ENCODE results near the gene UBE3B. TPM values are rescaled to one million over a fixed set of nuclear protein-coding genes. Genes with fewer than 3 reads are reported as not detected.

The UBE3B gene
- total RNA-seq, 1 experiment from 2014 or later = 38.6 TPM

DNA sequence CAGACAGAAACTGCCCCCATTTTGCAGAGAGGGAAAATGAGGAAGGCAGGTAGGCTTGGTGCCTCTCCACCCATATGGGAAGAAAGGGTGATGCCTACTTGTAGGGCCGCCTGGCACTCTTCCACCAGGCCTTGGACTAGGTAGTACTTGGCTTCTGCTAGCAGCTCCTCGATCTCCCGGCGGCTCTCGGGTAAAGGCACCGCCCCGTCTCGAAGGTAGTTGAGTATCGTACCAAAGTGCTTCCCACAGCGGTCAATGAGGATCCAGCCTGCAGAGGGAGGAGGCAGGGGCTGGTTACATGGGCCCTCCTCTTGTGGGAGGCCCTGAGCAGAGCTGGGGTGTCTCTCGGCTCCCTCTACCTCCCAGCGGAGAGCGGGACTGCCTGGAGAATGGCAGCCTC is 16.9 kb upstream of the UBE3B start:
- TF ChIP-seq, protein P1, sequence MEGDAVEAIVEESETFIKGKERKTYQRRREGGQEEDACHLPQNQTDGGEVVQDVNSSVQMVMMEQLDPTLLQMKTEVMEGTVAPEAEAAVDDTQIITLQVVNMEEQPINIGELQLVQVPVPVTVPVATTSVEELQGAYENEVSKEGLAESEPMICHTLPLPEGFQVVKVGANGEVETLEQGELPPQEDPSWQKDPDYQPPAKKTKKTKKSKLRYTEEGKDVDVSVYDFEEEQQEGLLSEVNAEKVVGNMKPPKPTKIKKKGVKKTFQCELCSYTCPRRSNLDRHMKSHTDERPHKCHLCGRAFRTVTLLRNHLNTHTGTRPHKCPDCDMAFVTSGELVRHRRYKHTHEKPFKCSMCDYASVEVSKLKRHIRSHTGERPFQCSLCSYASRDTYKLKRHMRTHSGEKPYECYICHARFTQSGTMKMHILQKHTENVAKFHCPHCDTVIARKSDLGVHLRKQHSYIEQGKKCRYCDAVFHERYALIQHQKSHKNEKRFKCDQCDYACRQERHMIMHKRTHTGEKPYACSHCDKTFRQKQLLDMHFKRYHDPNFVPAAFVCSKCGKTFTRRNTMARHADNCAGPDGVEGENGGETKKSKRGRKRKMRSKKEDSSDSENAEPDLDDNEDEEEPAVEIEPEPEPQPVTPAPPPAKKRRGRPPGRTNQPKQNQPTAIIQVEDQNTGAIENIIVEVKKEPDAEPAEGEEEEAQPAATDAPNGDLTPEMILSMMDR (IDR thresholded peaks at IDR 0.05; ENCODE audit: unreplicated experiment) = no peak
- Mint-ChIP-seq H3K4me1 (ENCODE audit: insufficient read depth, unreplicated experiment) (peaks cover 59% of the 10 kb centered on the region), H3K9me3 (ENCODE audit: unreplicated experiment) (no peaks in the 10 kb centered on the region), H3K4me3 (ENCODE audit: unreplicated experiment) (no peak overlapping the region), H3K27me3 (ENCODE audit: insufficient read depth, unreplicated experiment) (no peaks in the 10 kb centered on the region), H3K36me3 (ENCODE audit: insufficient read depth, unreplicated experiment) (peaks cover 63% of the 10 kb centered on the region), H3K27ac (ENCODE audit: low read depth, unreplicated experiment) (peak overlapping the region; percentile 97)
- no peak for DNase-seq (ENCODE audit: unreplicated experiment)
- no TSS peak for BruUV-seq (replicated peaks)
- POLR2A ChIA-PET = interaction anchor here (6.0 kb wide), 1 partner anchor 15 kb away, joined by 130 read pairs; the partner anchor contains the start of genes KCTD10 and UBE3B
- intact Hi-C loops (cut with micrococcal nuclease) = no loop called here
- CTCF ChIA-PET = interaction anchor here (2.3 kb wide), 1 partner anchor 28 kb away, joined by 8 read pairs; no protein-coding TSS in a partner anchor

- CTCF ChIA-PET = interaction anchor here (0.6 to 2.3 kb wide), 5 partner anchors 10 to 135 kb away, joined by 3 to 8 read pairs (median 3); partner anchors contain the start of gene KCTD10
- intact Hi-C loops (cut with micrococcal nuclease) = no loop called here
- POLR2A ChIA-PET = interaction anchor here (0.5 to 6.0 kb wide), 9 partner anchors 12 to 1777 kb away, joined by 3 to 130 read pairs (median 4); partner anchors contain the start of genes KCTD10, MMAB, MVK and UBE3B
- Mint-ChIP-seq H3K36me3 (ENCODE audit: insufficient read depth, unreplicated experiment) (peaks cover 59% of the 10 kb centered on the region), H3K27ac (ENCODE audit: low read depth, unreplicated experiment) (peak overlapping the region; percentile 97), H3K27me3 (ENCODE audit: insufficient read depth, unreplicated experiment) (no peaks in the 10 kb centered on the region), H3K4me3 (ENCODE audit: unreplicated experiment) (peak overlapping the region; percentile 41), H3K9me3 (ENCODE audit: unreplicated experiment) (no peaks in the 10 kb centered on the region), H3K4me1 (ENCODE audit: insufficient read depth, unreplicated experiment) (peaks cover 53% of the 10 kb centered on the region)
- BruUV-seq (replicated peaks) = no TSS peak
- TF ChIP-seq, protein P1 (IDR thresholded peaks at IDR 0.05; ENCODE audit: unreplicated experiment) = no peak
- no peak for DNase-seq (ENCODE audit: unreplicated experiment)
Observed at GRCh38 chr12:109461049-109461845, 16.2 kb upstream of the UBE3B start.

- Mint-ChIP-seq H3K27me3 (ENCODE audit: insufficient read depth, unreplicated experiment) (no peaks in the 10 kb centered on the region), H3K4me1 (ENCODE audit: insufficient read depth, unreplicated experiment) (peaks cover 52% of the 10 kb centered on the region), H3K36me3 (ENCODE audit: insufficient read depth, unreplicated experiment) (peaks cover 59% of the 10 kb centered on the region), H3K4me3 (ENCODE audit: unreplicated experiment) (peak overlapping the region; percentile 41), H3K27ac (ENCODE audit: low read depth, unreplicated experiment) (peak overlapping the region; percentile 97), H3K9me3 (ENCODE audit: unreplicated experiment) (no peaks in the 10 kb centered on the region)
- BruUV-seq (replicated peaks) = no TSS peak
- peak; percentile 94 for DNase-seq (ENCODE audit: unreplicated experiment)
- CTCF ChIA-PET = interaction anchor here (0.5 to 2.3 kb wide), 10 partner anchors 9 to 350 kb away, joined by 3 to 13 read pairs (median 3); partner anchors contain the start of gene KCTD10
- intact Hi-C loops (cut with micrococcal nuclease) = loop anchor here (1.0 to 2.0 kb wide), 2 partner anchors 15 to 30 kb away; partner anchors contain the start of genes KCTD10 and UBE3B
- TF ChIP-seq, protein P1 (IDR thresholded peaks at IDR 0.05; ENCODE audit: unreplicated experiment) = no peak
- POLR2A ChIA-PET = interaction anchor here (0.5 to 6.0 kb wide), 14 partner anchors 9 to 537 kb away, joined by 3 to 130 read pairs (median 4); partner anchors contain the start of genes ANKRD13A, KCTD10, MMAB and MVK
Observed at GRCh38 chr12:109461846-109462756, 15.3 kb upstream of the UBE3B start.

All from MCF 10A (cell line).